LHCN-M2 (cell line): ENCODE measurements around the gene CHST11. TPM values are rescaled to one million over a fixed set of nuclear protein-coding genes. Genes with fewer than 3 reads are reported as not detected.

Experiments used
- DNase-seq: peaks from one replicate; pipeline ENCODE4 v3.0.0-alpha.2; 2012; ENCODE audit warnings: low read depth
- total RNA-seq: library from RNA; depleted of rRNA; stranded (reverse); fragments of >200 nt; gene quantifications from 2 replicates; pipeline ENCODE4 v1.2.3, GENCODE V29; 2014

The CHST11 gene
- total RNA-seq, 1 experiment from 2014 or later = 3.4 TPM

DNA sequence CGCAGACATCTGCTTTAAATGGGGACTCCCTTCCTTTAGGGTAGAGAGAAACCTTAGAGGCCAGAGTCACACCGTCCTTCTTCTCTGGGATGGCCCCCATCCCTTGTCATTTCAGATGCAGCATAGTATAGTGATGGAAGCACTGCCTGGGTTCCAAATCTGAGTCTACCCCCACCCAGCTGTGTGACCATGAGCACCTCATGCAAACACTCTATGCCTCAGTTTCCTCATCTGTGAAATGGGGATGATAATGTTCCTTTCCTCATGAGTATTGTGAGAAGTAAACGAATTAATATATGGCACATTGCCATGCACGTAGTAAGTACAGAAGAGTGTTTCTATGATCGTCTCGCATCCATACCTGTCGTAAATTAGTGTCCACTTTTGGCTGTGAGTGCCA, 259.4 kb downstream of the CHST11 start:
- DNase-seq = no peak

DNA sequence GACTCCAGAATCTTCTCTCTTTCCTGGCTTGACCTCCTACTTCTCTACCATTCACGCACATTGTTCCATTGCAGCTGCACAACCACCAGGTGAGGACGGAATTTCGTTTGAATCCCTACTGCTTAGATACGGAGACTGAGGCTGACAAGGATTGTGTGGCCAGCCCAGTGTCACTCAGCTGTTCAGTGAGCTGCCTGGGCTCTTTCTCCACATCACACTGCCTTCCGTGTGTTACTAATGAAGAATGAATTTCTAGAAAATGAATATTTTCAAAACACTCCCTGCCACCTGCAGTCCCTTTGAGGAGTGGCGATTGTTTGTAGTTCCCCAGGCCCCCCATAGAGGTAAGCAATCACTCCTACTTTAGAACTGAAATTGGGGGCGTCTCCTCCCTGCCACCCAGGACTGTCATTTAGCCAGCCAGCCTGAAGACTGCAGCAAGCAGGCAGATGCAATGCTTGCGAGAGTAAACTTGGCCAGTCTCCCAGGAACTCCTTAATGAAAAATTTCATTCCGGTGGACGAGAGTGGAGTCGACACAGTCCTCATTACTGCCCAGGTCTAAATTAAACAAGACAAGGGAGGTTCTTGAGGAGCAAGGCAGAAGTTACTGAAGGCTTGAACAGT, 261.7 kb downstream of the CHST11 start:
- DNase-seq = no peak

DNA sequence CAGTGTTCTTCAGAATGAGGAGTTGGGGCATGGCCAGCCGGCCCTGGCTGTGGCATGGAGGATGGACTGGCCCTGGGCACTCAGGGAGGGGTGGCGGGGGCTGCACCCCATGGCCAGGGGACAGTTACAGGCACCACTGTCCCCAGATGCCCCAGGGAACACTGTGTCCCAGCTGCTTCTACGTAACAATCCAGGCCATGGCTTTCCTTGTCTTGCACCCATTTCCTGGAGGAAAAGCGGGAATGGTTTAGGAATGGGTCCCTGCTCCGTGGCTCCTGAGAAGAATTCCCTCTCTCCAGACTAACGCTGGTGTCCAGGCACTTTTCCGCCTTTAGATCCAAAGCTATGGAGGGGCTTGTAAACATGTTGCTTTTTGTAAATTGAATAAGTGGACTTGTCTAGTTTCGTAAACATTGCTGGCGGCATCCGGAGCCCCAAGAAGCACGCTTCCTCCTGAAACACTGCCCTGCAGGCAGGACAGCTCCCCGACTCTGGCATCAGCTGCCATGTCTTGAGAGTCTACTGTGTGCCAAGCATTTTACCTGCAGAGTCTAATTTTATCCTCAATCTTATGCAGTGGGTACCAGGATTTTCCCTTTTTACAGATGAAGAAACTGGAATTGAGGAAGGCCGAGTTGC, 263.1 kb downstream of the CHST11 start:
- no peak for DNase-seq

DNA sequence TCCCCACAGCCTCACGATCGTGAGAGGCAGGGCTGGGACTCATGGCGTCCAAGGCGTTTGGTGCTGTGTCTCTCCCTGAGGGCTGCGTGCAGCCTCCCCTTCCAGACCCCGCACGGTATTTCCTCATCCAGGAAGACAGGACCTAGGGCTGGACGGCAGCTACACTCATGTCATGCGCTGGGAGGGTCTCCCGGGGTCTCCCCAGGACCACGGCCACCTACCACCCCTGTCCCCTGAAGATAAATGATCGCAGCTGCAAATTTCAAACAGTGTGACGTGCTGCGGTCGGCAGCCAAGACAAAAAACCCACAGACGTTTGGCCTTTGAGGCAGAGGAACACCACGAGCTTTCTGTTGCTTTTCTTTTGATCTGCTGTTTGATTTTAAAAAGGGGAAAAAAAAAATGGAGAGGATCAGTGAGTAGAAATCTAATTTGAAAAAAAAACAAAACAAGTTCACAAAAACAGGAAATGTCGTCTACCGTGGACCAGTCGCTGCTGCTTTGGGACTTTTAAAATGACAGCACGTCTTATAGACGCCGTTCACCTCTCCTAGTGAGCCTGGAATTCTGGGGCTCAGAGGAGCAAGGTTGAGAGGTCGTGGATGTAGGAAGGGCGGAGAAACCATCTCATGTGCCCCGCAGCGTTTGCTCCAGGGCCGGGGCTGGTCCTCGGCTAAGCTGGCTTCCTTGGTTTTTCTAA, 263.7 kb downstream of the CHST11 start:
- DNase-seq = peak; percentile 62

DNA sequence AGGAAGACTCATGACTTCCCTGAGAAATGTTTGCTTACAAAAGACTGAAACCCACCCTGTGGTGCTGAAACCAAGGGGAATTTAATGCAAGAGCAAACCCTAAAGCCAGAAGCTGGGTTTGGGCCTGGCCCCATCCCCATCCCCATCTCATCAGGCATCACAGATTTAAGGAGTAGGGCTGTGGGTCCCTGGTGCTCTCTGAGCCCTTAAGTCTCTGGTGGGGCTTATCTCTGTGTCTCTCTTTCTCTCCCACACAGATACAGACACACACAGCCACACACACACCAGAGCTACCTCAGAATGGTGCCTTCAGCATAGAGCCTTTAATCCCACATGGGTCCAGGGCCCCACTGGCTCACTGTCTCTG, 264.3 kb downstream of the CHST11 start:
- no peak for DNase-seq

DNA sequence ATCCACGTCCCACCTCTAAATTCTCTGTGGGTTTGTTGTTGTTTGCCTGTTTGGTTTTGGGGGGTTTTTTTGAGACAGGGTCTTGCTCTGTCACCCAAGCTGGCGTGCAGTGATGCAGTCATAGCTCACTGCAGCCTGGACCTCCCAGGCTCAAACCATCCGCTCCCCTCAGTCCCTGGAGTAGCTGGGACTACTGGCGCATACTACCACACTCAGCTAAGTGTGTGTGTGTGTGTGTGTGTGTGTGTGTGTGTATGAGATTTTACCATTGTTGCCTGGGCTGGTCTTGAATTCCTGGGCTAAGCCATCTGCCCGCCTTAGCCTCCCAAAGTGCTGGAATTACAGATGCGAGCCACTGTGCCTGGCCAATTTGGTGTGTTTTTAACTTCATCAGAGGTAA, 265.2 kb downstream of the CHST11 start:
- no peak for DNase-seq

DNA sequence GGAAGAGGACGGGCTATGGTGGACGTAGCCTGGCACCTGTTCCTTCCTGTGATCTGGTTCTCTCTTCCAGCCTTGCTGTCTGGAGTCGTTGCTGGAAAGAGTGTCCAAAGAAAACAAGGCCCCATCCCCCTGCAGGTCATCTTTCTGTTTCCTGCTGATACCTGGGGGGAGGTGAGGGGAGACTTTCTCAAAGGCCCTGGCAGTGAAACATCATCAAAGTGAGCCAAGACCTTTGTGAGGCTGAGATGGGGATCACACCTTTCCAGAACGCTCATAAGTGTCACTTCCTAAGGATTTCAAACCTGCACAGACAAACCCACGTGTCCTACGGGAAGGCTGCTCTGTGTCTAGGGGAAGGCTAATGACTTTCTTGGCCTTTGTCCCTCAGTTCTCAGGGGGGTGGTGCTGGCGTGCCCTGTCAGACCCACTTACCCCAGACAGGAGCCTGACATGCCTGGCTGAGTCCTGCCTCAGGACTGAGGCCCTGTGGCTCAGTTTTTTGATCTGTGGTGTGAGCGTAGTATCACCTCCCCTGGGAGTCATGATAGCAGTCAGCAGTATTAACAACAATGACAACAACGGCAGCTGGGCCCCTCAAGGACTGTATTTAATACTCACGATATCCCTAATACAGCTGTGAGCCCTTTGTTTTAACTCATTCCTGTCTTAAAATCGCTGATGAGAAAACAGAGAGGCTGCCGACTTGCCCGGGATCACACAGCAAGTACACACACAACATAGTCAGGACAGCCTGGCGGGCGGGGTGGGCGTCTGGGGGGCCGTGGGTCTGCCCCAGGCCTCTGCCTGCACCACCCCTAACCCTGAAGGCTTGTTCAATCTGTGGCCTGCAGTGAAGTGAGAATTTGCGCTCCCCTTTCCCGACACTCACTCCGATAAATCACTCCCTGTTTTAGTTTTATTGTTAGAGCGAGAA, 266.1 kb downstream of the CHST11 start:
- no peak for DNase-seq

DNA sequence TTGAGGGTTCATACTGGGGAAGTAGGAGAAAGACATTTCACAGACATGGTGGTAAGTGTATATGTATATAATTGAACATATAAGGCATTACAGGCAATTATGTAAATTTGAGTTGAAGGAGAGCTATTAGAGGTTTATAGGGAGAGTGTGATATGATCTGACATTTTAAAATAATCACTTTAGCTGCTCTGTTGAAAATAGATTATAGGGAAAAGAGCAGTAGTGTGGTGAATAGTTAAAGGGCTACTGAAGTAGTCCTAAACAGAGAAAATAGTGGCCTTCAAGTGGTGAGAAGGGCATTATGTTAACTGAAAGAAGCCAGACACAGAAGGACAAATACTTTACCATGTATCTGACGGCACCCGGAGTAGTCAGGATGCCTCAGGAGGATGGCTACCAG, 267.1 kb downstream of the CHST11 start:
- DNase-seq = no peak

DNA sequence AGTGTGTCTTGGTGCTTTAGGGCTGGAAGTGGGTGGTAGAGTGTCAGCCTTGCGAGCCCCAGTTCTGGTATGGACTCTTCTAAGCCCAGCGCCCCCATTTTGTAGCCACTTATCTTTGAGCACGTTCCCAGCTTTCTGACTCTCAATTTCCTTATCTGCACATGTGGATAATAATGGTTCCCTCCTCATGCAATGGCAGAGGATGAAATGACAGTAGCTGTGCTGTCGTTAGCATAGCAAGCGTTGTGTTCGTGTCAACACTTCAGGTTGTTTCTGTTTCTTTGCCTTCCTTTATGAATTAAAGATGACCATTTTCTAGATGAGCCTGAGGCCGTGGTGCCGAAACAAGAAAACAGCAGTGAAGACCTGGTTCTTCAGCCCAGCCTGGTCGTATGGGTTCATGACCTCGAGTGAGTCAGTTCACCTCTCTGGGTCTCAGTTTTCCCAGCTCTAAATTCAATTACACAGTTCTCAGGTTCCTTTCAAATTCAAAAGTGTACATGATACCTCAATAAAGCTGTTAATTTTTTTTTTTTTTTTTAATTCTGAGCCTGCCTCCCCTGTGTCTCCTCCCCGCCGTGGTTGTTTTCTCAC, 268.3 kb downstream of the CHST11 start:
- no peak for DNase-seq

DNA sequence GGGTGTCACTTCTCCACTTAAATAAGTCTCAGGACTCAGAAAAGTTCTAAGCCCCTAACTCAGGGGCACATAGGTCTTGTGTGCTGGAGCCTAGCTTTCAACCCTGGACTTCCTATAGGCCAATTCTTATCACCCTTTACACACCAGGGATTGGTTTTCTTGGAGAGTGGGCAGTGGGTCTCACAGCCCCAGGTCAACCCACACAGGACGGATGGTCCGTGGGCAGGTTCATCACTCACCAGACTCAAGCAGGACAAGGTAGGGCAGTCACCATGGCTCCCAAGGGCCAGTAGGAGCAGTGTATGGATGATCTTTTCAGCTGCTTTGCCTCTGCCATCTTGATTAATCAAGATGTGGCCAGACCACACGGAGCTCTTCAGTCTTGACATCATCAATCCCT, 268.9 kb downstream of the CHST11 start:
- no peak for DNase-seq

DNA sequence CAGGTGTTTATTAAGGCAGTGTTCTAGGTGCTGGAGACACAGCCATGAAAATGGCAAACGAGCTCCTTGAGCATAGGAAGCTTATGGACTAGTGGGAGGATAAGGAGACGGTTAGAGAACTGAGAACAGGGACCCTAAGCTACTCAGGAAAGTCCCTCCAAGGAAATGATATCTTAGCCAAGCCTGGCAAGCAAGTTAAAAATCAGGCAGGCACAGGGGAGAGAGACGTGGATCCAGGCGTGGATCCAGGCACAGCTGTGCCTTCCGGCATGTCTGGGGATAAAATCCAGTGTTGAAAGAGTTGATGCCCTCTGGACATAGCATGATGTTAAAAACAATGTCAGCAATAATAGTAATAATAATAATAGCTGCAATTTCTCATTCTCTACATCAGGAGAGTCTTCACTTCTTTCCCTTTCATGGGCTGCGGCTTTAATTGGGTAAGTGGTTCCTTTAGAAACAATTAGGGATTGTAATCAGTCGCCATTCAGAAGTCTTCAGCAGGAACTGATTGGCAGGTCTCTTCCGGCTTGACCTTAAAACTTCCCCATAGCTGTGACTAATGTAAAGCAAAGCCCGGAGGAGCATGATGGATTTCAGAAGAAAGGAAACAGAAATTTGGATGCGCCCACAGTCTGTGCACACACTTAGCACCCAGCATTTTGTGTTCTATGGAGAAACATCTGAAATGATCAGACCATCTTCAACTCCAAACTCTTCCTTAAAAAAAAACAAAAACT, 271.1 kb downstream of the CHST11 start:
- no peak for DNase-seq

DNA sequence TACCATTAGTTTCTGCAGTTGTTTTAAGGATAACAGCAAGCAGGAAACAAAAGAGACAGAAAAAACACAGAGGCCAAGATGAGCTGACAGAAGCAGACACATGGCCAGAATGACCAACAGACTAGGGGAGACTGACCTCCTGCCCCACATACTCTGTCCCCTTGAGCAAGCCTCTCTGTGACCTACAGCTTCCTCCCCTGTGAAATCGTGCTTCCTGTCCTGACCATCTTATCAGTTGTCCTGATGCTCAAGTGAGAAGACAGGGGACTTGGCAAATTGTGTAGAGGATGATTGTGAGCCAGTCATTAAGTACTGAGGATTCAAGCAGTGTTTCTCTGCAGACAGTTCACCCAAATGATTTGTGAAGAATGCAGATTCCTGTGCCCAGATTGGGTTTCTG, 272.3 kb downstream of the CHST11 start:
- no peak for DNase-seq

DNA sequence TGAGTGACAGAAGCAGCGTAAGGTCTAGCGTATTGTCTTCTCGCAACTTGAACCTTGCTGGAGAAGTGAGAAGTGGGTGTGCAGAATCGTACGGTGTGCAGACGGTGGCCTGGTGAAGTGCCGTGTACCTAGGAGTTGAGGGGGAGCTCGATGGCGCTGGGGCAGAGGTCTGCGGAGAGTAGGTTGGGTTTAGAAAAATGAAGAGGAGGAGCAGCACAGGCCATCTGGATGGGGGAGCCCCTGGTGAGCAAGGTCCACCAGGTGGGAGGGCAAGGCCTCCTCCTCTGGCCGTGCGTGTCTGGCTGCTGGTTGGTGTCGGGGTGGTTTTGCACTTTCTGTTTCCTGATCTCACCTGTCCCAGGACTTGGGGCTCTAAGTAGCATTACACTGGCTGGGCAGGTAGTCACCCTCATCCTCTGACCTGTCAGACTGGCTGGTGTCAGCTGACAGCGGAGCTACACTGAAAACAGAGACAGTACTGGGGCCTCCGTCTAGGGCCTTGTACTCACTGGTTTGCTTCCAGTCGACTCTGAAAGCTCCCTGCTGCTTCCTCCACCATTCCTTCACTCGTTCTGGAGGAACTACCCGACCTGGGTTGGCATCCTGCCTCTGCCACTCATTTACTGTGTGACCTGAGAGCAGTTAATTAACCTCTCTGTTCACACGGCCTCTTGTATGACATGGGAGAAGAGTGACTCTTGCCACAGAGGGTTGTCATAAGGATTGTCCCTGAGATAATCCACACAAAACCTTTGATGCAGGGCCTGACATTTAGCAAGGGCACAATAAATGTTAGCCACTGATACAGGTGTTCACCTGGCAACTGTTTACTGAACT, 273.1 kb downstream of the CHST11 start:
- no peak for DNase-seq

DNA sequence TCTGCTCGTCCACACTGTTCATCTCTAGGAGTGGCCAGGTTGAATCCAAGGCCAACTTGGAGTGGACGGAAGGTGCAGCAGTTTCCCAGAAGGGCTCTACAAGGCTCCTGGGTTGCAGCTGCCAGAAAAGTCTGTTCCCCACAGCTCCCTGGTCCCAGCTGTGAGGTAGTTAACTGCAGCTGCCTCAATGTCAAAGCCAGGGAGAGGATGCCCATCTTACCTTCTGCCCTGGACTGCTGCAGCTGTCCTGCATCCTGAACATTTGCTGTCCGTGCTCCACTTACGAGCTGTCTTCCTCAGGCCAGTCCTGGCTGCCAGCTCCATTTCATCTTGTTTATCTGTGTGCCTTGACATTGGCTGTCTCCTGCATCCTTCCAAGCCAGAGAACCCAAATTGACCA, 274.0 kb downstream of the CHST11 start:
- peak; percentile 8 for DNase-seq

DNA sequence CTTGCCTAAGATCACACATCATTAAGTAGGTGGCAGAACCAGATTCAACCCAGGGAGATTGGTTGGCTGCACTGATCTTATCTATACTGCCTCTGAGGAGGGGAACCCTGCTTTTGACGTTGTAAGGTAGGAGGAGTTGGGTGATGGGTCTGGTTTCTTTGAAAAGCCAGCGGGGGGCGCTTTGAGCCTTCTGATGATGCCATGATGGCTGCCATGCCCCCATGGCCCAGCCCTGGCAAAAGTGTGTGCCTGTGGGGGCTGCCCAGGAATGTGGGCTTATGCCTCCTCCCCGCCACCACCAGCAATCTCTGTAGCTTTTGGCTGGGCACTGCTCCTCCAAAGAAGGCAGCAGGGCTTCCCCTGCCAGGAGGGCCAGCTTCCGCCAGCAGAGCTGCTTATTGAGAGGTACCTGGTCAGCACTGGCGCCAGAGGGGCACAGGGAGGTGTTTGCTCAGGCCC, 277.0 kb downstream of the CHST11 start:
- DNase-seq = no peak

DNA sequence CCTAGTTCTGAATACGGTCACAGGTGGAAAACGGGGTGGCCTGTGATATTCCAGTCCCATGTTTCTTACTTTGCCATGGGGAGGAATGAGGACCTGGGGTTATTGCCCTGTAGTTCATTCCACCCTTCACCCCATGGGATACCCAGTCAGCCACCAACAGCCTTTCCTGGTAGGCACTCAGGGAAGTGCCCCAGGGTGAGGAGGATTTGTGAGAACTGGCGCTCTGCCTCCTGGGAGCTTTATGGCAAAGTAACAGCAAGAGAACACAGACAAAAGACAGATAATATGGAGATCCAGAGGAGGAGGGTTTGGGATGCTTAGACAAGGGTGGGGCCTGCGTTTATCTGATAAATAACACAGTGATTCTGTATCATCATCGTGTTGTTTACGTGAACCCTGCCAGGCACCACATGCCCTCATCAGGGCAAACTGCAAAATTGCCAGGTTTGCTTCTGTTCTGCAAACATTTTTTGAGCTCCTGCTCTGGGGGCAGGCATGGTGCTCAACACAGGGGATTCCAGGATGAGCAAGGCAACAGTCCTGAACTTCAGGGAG, 277.9 kb downstream of the CHST11 start:
- no peak for DNase-seq

DNA sequence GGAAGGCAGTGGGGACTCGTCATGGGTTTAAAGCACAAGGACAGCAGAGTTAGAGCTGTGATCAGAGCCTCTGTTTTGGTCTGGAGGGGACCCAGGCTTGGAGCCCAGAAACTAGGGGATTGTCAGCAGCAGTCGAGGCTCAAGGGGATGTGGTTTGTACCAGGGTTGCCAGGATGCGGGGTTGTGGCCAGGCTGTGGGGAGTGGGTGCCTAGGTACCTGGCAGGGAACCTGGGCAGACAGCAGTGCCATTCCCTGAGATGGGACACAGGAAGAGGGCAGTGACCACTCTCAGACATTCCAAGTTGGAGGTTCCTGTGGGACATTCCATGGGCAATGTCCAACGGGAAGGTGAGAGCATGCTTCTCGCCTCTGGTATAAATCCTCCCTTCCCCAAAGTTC, 279.1 kb downstream of the CHST11 start:
- DNase-seq = no peak

DNA sequence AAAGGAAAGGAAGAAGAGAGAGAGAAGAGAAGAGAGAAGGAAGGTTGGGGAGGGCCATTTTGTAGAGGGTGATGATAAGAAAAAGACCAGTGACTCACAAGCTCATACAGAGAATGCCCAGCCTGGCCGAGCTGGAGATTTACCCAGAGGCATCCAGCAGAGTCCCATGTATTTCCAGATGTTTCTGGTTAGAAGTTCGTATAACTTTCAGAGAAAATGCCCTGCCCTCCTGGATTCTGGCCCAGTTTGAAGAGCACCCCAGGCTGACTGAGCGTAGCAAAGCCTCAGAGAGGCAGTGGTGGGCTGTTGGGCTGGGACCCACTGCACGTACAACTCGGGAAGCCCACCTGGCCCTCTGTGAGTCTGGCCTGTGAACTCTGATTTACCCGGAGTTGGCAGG, 279.6 kb downstream of the CHST11 start:
- no peak for DNase-seq

DNA sequence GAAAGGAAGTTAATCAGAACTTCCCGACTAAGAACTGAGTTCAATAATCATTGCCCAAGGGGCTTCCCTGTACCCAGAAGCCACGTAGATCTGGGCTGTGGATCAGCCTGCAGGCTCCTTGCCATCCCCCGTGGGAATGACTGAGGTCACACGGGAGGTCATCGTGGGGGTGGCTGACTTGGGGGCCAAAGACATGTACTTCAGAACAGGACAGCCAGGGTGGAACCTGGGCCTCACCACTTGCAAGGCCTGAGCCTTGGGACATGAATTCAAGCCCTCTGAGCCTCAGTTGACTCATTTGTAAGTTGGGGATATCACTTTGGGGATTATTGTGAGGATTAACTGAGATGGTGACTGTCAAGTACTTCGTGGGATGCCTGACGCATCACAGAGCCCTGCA, 280.4 kb downstream of the CHST11 start:
- no peak for DNase-seq
